ENCODE data around the gene OPN3. TPM values are rescaled to one million over a fixed set of nuclear protein-coding genes. Genes with fewer than 3 reads are reported as not detected.

OPN3 gene
- total and polyA plus RNA-seq, 12 donors, result 4.1 to 42.9 (median 9.7) TPM

GRCh38 chr1:241557031-241557430 lies 83.1 kb downstream of the OPN3 start:
- Histone ChIP-seq H3K27me3 (no peaks in the 10 kb centered on the region), H3K36me3 (replicated peaks in 1 of 2) (peaks cover 0 to 4% of the 10 kb centered on the region in 2 donors), H3K9me3 (replicated peaks in 1 of 3) (no peaks in the 10 kb centered on the region), H3K4me3 (no peak overlapping the region), H3K27ac (no peak overlapping the region), H3K4me1 (replicated peaks in 1 of 2) (no peaks in the 10 kb centered on the region)
- TF ChIP-seq POLR2A (IDR thresholded peaks at IDR 0.05) (no peak), CTCF (IDR thresholded peaks at IDR 0.05) (no peak)
- 82 to 90% (median 86%) methylated on average over 5 of the region's 5 CpGs for WGBS, 4 donors
- intact Hi-C loops (cut with DNase I), result no loop called here
- no peak for DNase-seq

DNA sequence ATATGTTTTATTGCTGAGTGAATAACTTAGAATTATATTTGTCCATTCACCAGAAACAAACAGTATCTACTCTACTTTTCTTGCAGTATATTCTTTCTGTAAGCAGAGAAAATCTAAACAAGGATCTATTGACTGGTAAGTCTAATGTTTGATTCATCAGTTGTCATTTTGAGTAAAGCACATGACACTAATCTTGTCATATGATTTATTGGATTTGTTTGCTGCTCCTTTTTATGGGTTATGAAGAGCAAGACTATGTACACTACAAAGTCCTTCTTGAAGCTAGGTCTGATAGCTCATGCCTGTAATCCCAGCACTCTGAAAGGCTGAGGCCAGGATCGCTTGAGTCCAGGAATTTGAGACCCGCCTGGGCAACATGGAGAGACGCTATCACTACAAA lies 84.6 kb downstream of the OPN3 start:
- WGBS, 4 donors, result 82 to 95% (median 92%) methylated on average over 3 of the region's 3 CpGs
- Histone ChIP-seq H3K4me3 (no peak overlapping the region), H3K9me3 (replicated peaks in 1 of 3) (no peaks in the 10 kb centered on the region), H3K4me1 (replicated peaks in 1 of 2) (no peaks in the 10 kb centered on the region), H3K27me3 (no peaks in the 10 kb centered on the region), H3K36me3 (replicated peaks in 1 of 2) (no peaks in the 10 kb centered on the region), H3K27ac (no peak overlapping the region)
- no peak for DNase-seq
- intact Hi-C loops (cut with DNase I), result no loop called here
- TF ChIP-seq POLR2A (IDR thresholded peaks at IDR 0.05) (no peak), CTCF (IDR thresholded peaks at IDR 0.05) (no peak)

GRCh38 chr1:241553886-241554592 lies 86.1 kb downstream of the OPN3 start:
- no peak for DNase-seq
- Histone ChIP-seq H3K9me3 (replicated peaks in 1 of 3) (no peaks in the 10 kb centered on the region), H3K4me3 (no peak overlapping the region), H3K4me1 (replicated peaks in 1 of 2) (no peaks in the 10 kb centered on the region), H3K36me3 (replicated peaks in 1 of 2) (no peaks in the 10 kb centered on the region), H3K27ac (no peak overlapping the region), H3K27me3 (no peaks in the 10 kb centered on the region)
- TF ChIP-seq CTCF (IDR thresholded peaks at IDR 0.05), result no peak
- TF ChIP-seq POLR2A (IDR thresholded peaks at IDR 0.05), result no peak
- WGBS, 4 donors, result 78 to 86% (median 81%) methylated on average over 7 of the region's 7 CpGs
- intact Hi-C loops (cut with DNase I), result no loop called here

DNA sequence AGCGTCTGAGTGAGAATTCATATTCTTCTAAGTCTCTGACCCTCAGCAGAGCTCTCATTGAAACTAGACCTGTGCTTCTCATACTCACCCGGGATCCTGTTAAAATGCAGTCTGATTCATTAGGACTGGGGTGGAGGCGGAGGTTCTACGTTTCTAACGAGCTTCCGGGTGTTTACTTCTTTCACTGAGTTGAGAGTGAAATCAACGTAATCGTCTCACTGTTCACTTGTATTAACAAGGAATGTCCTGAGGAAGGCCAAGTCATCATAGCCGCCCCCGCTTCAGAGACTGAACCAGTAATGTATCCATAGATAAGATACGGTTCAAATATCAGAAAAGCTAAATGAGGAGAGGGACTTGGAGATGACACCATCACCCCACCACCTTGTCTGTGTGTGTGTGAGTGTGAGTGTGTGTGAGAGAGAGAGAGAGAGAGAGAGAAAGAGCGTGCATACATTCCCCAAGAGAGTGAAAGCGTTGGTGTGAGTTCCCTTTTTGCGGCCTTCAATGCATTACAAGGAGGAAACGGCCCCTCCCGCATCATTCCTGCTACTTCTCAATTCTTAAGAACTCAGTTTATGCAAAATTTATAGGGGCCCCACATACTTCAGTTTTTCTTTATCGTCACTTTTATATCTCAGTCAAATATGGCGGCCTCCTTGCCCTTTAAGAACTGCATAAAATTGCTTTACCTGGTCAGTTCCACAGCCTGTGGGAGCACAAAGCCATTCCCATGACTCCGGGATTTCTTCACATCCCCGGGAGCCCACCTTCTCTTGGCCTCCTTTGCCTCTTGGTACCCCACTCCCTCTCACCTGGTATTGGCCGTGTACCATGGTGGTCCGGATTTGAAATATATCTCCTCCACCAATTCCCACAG lies 88.2 kb downstream of the OPN3 start:
- Histone ChIP-seq H3K4me1 (replicated peaks in 1 of 2) (no peaks in the 10 kb centered on the region), H3K9me3 (replicated peaks in 1 of 3) (no peaks in the 10 kb centered on the region), H3K4me3 (peak overlapping the region in 1 of 4 donors; percentile 29), H3K27ac (peak overlapping the region in 2 of 5 donors; percentile 38 to 72), H3K36me3 (replicated peaks in 1 of 2) (no peaks in the 10 kb centered on the region), H3K27me3 (no peaks in the 10 kb centered on the region)
- TF ChIP-seq CTCF (IDR thresholded peaks at IDR 0.05) (no peak), POLR2A (IDR thresholded peaks at IDR 0.05) (no peak)
- peak; percentile 21 to 60 (median 40) for DNase-seq
- intact Hi-C loops (cut with DNase I), result no loop called here
- WGBS, 4 donors, result 75 to 80% (median 77%) methylated on average over 22 of the region's 22 CpGs
